Caco-2 (cell line): ENCODE results near the gene TMEFF2. TPM values are rescaled to one million over a fixed set of nuclear protein-coding genes. Genes with fewer than 3 reads are reported as not detected.

ENCODE experiments used
- BruUV-seq: library from RNA; stranded (reverse); fragments of 400-500 nt; replicated peaks from 2 replicates; lab custom pipeline; 2021; lab: Mats Ljungman, UMichigan
- CTCF ChIA-PET: fragments of 300-600 bp; sonication (Branson Sonifier 250); formaldehyde crosslinking; loops from one replicate; lab custom pipeline; 2022; ENCODE audit warnings: antibody characterized with exemption; lab: Charles Lee
- POLR2A ChIA-PET: fragments of 300-600 bp; sonication (Branson Sonifier 250); formaldehyde crosslinking; loops from one replicate; lab custom pipeline; 2022; ENCODE audit warnings: antibody characterized with exemption; lab: Charles Lee
- DNase-seq, 2 experiments: peaks; one replicate each; pipeline versions ENCODE4 v3.0.0 to v3.0.0-alpha.2; 2020 to 2022
- H3K27me3 ChIP-seq: replicated peaks from 2 replicates; pipeline ENCODE4 v1.6.0; 2011; ENCODE audit warnings: low read length; ENCODE audit not compliant: control insufficient read depth, insufficient read depth
- H3K36me3 ChIP-seq: 2 replicates; pipeline ENCODE4 v1.5.1; 2011; ENCODE audit warnings: low read length; ENCODE audit not compliant: control insufficient read depth, insufficient read depth
- H3K4me1 ChIP-seq: fragments of 250-450 bp; sonication (Bioruptor Pico); 2 replicates; pipeline ENCODE4 v1.5.1; 2020; ENCODE audit warnings: mild to moderate bottlenecking
- H3K4me3 ChIP-seq: 2 replicates; pipeline ENCODE4 v1.5.1; 2011; ENCODE audit warnings: low read depth, mild to moderate bottlenecking, control low read depth, low read length
- H3K9me3 ChIP-seq: fragments of 250-450 bp; sonication (Bioruptor Pico); 2 replicates; pipeline ENCODE4 v1.5.1; 2020; ENCODE audit warnings: mild to moderate bottlenecking, moderate library complexity
- H3K27ac Mint-ChIP-seq: one replicate; pipeline ENCODE4 v1.8.0; 2022; ENCODE audit warnings: mixed read lengths; ENCODE audit not compliant: unreplicated experiment
- H3K27me3 Mint-ChIP-seq: one replicate; pipeline ENCODE4 v1.8.0; 2022; ENCODE audit warnings: mixed read lengths; ENCODE audit not compliant: insufficient read depth, unreplicated experiment
- H3K36me3 Mint-ChIP-seq: one replicate; pipeline ENCODE4 v1.8.0; 2022; ENCODE audit warnings: mild to moderate bottlenecking, mixed read lengths; ENCODE audit not compliant: insufficient read depth, unreplicated experiment
- H3K4me1 Mint-ChIP-seq: one replicate; pipeline ENCODE4 v1.8.0; 2022; ENCODE audit warnings: low read depth, mixed read lengths; ENCODE audit not compliant: unreplicated experiment
- H3K4me3 Mint-ChIP-seq: one replicate; pipeline ENCODE4 v1.8.0; 2022; ENCODE audit warnings: mild to moderate bottlenecking, moderate library complexity, mixed read lengths; ENCODE audit not compliant: unreplicated experiment
- H3K9me3 Mint-ChIP-seq: one replicate; pipeline ENCODE4 v1.8.0; 2022; ENCODE audit warnings: mixed read lengths; ENCODE audit not compliant: unreplicated experiment
- intact Hi-C: fragments of 100-400 bp; cut with micrococcal nuclease; formaldehyde crosslinking; loops from one replicate; pipeline ENCODE4 v1.10.0; 2022; ENCODE audit not compliant: unreplicated experiment
- total RNA-seq: library from RNA; stranded (reverse); gene quantifications from 2 replicates; pipeline ENCODE4 v1.2.3, GENCODE V29; 2022
- TF ChIP-seq, protein P1 (sequence below), 2 experiments: fragments of 200-600 bp in 1 of 2; IDR thresholded peaks; 1 replicate in 1 of 2; 2 replicates in 1 of 2; pipeline versions ENCODE4 v1.5.1 to v1.8.0; 2011 to 2022; ENCODE audit warnings: antibody characterized with exemption in 1 of 2, control low read depth in 1 of 2, inconsistent platforms in 1 of 2, low read depth in 1 of 2, low read length in 1 of 2, mild to moderate bottlenecking in 1 of 2, moderate library complexity in 1 of 2; ENCODE audit not compliant: insufficient read depth in 1 of 2, severe bottlenecking in 1 of 2, unreplicated experiment in 1 of 2

TMEFF2 gene
- total RNA-seq, 1 experiment from 2014 or later = not detected

DNA sequence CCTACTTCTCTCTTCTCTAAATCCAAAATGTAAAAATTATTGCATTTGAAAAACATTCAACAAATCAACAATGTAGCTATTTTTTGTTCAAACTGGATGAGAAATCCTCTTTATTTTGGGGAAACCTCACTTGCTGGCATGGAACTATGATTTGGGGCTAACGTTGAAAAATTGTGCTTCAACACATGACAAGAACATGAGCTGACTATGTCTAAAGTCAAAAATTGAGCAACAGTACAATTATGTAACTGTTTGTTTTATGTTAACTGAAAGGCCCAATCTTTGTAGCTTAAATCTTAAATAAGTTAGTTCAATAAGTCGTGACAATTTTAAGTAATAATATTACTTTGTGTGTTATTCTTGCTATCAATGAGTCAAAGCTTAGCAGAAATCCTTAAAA, 67.3 kb downstream of the TMEFF2 start:
- CTCF ChIA-PET = no interaction called here

DNA sequence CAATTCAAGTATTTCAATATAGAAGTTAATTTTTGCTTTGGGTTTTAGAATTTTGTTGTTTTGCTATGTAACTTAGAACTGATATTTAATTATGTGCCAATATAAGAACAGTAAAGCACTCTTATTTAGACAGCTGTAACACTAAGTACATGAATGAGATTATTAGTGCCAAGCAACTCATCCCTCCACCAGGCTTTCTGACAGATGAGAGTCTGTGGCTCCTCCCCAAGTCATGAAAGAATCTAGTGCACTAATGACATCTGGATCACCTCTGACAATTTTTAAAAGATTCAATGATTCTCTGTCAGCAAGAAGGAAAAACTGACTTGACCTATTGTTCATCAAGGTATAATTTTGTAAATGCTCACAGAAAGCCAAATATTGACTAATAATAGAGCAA, 67.8 kb downstream of the TMEFF2 start:
- ChIA-PET POLR2A (no interaction called here), CTCF (no interaction called here)
- peaks cover 10% of the 10 kb centered on the region for H3K27me3 Mint-ChIP-seq
- H3K4me1 Mint-ChIP-seq = no peaks in the 10 kb centered on the region
- intact Hi-C loops = no loop called here
- no peaks in the 10 kb centered on the region for H3K36me3 ChIP-seq
- no peak overlapping the region for H3K4me3 Mint-ChIP-seq
- TF ChIP-seq, protein P1, sequence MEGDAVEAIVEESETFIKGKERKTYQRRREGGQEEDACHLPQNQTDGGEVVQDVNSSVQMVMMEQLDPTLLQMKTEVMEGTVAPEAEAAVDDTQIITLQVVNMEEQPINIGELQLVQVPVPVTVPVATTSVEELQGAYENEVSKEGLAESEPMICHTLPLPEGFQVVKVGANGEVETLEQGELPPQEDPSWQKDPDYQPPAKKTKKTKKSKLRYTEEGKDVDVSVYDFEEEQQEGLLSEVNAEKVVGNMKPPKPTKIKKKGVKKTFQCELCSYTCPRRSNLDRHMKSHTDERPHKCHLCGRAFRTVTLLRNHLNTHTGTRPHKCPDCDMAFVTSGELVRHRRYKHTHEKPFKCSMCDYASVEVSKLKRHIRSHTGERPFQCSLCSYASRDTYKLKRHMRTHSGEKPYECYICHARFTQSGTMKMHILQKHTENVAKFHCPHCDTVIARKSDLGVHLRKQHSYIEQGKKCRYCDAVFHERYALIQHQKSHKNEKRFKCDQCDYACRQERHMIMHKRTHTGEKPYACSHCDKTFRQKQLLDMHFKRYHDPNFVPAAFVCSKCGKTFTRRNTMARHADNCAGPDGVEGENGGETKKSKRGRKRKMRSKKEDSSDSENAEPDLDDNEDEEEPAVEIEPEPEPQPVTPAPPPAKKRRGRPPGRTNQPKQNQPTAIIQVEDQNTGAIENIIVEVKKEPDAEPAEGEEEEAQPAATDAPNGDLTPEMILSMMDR (IDR thresholded peaks at IDR 0.05; ENCODE audit: insufficient read depth in 1 of 2, low read depth in 1 of 2, low read length in 1 of 2, severe bottlenecking in 1 of 2, unreplicated experiment in 1 of 2) = no peak
- no peak for DNase-seq
- no peaks in the 10 kb centered on the region for H3K9me3 ChIP-seq
- H3K4me1 ChIP-seq = no peaks in the 10 kb centered on the region
- H3K9me3 Mint-ChIP-seq = no peaks in the 10 kb centered on the region
- no TSS peak for BruUV-seq
- no peak overlapping the region for H3K4me3 ChIP-seq
- no peaks in the 10 kb centered on the region for H3K27me3 ChIP-seq
- no peak overlapping the region for H3K27ac Mint-ChIP-seq
- H3K36me3 Mint-ChIP-seq = no peaks in the 10 kb centered on the region

More for the DNA sequence above, 67.3 kb downstream of the TMEFF2 start:
- Histone ChIP-seq H3K4me1 (no peaks in the 10 kb centered on the region), H3K27me3 (no peaks in the 10 kb centered on the region), H3K4me3 (no peak overlapping the region), H3K36me3 (no peaks in the 10 kb centered on the region), H3K9me3 (no peaks in the 10 kb centered on the region)
- H3K4me1 Mint-ChIP-seq = no peaks in the 10 kb centered on the region
- POLR2A ChIA-PET = no interaction called here
- intact Hi-C loops = no loop called here
- BruUV-seq = no TSS peak
- H3K9me3 Mint-ChIP-seq = no peaks in the 10 kb centered on the region
- no peaks in the 10 kb centered on the region for H3K36me3 Mint-ChIP-seq
- DNase-seq = no peak
- TF ChIP-seq, protein P1 (IDR thresholded peaks at IDR 0.05; ENCODE audit: insufficient read depth in 1 of 2, low read depth in 1 of 2, low read length in 1 of 2, severe bottlenecking in 1 of 2, unreplicated experiment in 1 of 2) = no peak
- no peak overlapping the region for H3K4me3 Mint-ChIP-seq
- H3K27me3 Mint-ChIP-seq = peaks cover 10% of the 10 kb centered on the region
- no peak overlapping the region for H3K27ac Mint-ChIP-seq

DNA sequence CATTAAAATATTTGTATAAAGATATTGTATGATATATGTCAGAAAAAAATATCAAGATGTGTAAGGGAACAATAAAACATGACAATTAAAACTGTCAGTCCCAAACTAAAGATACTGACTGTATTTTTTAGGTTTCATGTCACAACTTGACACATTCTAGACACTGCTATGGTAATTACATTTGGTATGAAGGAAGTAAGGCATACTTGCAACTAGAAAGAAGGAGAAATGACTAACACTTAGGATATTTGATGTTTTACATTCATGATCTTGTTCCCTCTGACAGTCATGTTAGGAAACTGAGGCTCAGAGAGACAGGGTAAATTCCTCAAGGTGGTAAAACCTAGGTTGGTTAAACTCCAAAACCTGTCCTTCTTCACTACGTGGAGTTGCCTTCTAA, 68.3 kb downstream of the TMEFF2 start:
- BruUV-seq = no TSS peak
- H3K9me3 ChIP-seq = no peaks in the 10 kb centered on the region
- H3K9me3 Mint-ChIP-seq = no peaks in the 10 kb centered on the region
- no peak overlapping the region for H3K4me3 ChIP-seq
- CTCF ChIA-PET = no interaction called here
- POLR2A ChIA-PET = no interaction called here
- no peak overlapping the region for H3K4me3 Mint-ChIP-seq
- TF ChIP-seq, protein P1 (IDR thresholded peaks at IDR 0.05; ENCODE audit: insufficient read depth in 1 of 2, low read depth in 1 of 2, low read length in 1 of 2, severe bottlenecking in 1 of 2, unreplicated experiment in 1 of 2) = no peak
- H3K27me3 Mint-ChIP-seq = peaks cover 8% of the 10 kb centered on the region
- no peaks in the 10 kb centered on the region for H3K4me1 ChIP-seq
- no peaks in the 10 kb centered on the region for H3K36me3 Mint-ChIP-seq
- H3K27ac Mint-ChIP-seq = no peak overlapping the region
- no peaks in the 10 kb centered on the region for H3K27me3 ChIP-seq
- DNase-seq = no peak
- no peaks in the 10 kb centered on the region for H3K36me3 ChIP-seq
- H3K4me1 Mint-ChIP-seq = no peaks in the 10 kb centered on the region
- intact Hi-C loops = no loop called here
